Measurements from ENCODE around the gene EXOC8. TPM values are rescaled to one million over a fixed set of nuclear protein-coding genes. Genes with fewer than 3 reads are reported as not detected.

Gene EXOC8
- total and polyA plus RNA-seq, 2 of the 8 experiments (the other 6 are each of a cell fraction or from before 2014, with no cell fraction given), result 2.0 to 9.8 TPM

DNA sequence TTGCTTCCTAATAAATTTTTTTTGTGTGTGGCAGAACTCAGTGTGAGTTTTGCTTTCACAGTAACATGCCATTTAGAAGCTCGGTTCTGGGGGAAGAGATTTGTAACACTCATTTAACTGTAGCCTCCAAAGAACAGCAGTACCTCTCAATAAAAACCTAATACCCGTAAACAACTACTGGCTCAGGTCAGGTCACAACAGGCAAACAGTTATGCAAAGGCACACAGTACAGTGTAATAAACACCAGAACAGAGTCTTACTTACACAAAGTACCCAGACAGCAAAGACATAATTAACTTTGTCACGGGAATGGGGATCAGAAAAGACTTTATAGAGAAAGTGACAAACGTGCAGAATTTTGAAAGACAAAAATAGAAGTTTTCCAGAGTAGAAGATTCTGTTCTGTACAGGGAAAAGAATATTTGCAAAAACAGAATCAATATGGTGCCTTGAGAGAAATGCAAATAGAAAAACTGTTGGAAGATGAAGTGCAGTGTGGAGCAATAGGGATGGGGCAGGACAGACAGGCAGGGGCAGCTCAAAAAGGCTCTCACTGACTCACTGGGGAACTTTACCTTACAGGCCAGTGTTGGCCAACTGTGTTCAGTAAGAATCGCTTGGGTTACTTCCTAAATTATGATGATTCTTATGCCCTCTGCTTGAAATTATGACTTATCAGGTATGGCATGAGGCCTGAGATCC, 45.7 kb upstream of the EXOC8 start:
- no peak overlapping the region for H3K56ac ChIP-seq (replicated peaks; ENCODE audit: insufficient read length, low read depth, low read length)
- DNase-seq (ENCODE audit: low read depth in 1 of 2, low spot score in 2 of 2) (no peak), FAIRE-seq (no peak)
- no peak overlapping the region for H4K91ac ChIP-seq (replicated peaks; ENCODE audit: insufficient read length, low read length)
- H3K23me2 ChIP-seq (ENCODE audit: low read depth, low read length), result no peaks in the 10 kb centered on the region
- no peaks in the 10 kb centered on the region for H4K20me1 ChIP-seq (replicated peaks in 1 of 2; ENCODE audit: control insufficient read depth in 1 of 2, insufficient read depth in 2 of 2, low read length in 2 of 2)
- H3K4ac ChIP-seq (replicated peaks; ENCODE audit: insufficient read length, low read depth, low read length), result no peak overlapping the region
- H2BK20ac ChIP-seq (ENCODE audit: low read length), result no peak overlapping the region
- no peaks in the 10 kb centered on the region for H3K79me1 ChIP-seq (ENCODE audit: low read depth, low read length)
- no peaks in the 10 kb centered on the region for H3K27me3 ChIP-seq (replicated peaks in 1 of 4; ENCODE audit: control insufficient read depth in 3 of 4, extremely low read depth in 1 of 4, insufficient read depth in 3 of 4, low read length in 3 of 4)
- no peak overlapping the region for H4K8ac ChIP-seq (ENCODE audit: extremely low read depth, insufficient read depth, low read length)
- ChIA-PET POLR2A (ENCODE audit: partially characterized antibody) (no interaction called here), CTCF (ENCODE audit: partially characterized antibody) (no interaction called here)
- H3K4me1 ChIP-seq (replicated peaks in 1 of 4; ENCODE audit: control insufficient read depth in 3 of 4, insufficient read depth in 4 of 4, low read length in 3 of 4), result no peaks in the 10 kb centered on the region
- H3K9me3 ChIP-seq (ENCODE audit: insufficient read depth in 2 of 2, low read depth in 1 of 2, low read length in 1 of 2), result no peaks in the 10 kb centered on the region
- H3K27ac ChIP-seq (ENCODE audit: low read depth, low read length), result no peak overlapping the region
- H3K18ac ChIP-seq (ENCODE audit: extremely low read depth, low read length), result no peak overlapping the region
- no peak overlapping the region for H2BK120ac ChIP-seq (replicated peaks; ENCODE audit: low read depth, low read length)
- H3K14ac ChIP-seq (ENCODE audit: insufficient read length), result no peak overlapping the region
- H2BK12ac ChIP-seq (ENCODE audit: low read depth, low read length), result no peak overlapping the region
- no peak overlapping the region for H2BK5ac ChIP-seq (ENCODE audit: low read depth, low read length)
- no peak overlapping the region for H2AFZ ChIP-seq (ENCODE audit: low read length)
- 84% methylated on average over 5 of the region's 5 CpGs; no CpG with 5 or more reads in 1 of the 2 experiments for WGBS, 2 experiments (ENCODE audit: extremely low coverage in 1 of 2, insufficient coverage in 1 of 2, insufficient read length in 1 of 2, insufficient replicate concordance in 2 of 2, low coverage in 1 of 2, low lambda C conversion rate in 2 of 2, missing lambda C conversion rate in 1 of 2)
- no peaks in the 10 kb centered on the region for H3K79me2 ChIP-seq (ENCODE audit: control insufficient read depth in 1 of 2, insufficient read depth in 2 of 2, low read length in 2 of 2)
- no peak overlapping the region for H3K4me2 ChIP-seq (ENCODE audit: insufficient read depth in 1 of 2, low read depth in 2 of 2, low read length in 2 of 2)
- H3K4me3 ChIP-seq (ENCODE audit: extremely low read depth in 1 of 4, insufficient read depth in 2 of 4, low read depth in 3 of 4, low read length in 4 of 4), result no peak overlapping the region
- no peak overlapping the region for H4K5ac ChIP-seq (ENCODE audit: insufficient read length, low read depth, low read length)
- H2BK15ac ChIP-seq (ENCODE audit: low read length), result no peak overlapping the region
- H2AK5ac ChIP-seq (ENCODE audit: low read depth, low read length), result no peak overlapping the region
- no peaks in the 10 kb centered on the region for H3K36me3 ChIP-seq (ENCODE audit: control insufficient read depth in 2 of 4, insufficient read depth in 4 of 4, low read length in 3 of 4)
- H3K23ac ChIP-seq (ENCODE audit: insufficient read length), result no peak overlapping the region
- no peak overlapping the region for H3K9ac ChIP-seq (replicated peaks in 1 of 4; ENCODE audit: extremely low read depth in 1 of 4, low read depth in 3 of 4, low read length in 3 of 4)
- TF ChIP-seq GTF2F1 (IDR thresholded peaks at IDR 0.05; ENCODE audit: borderline replicate concordance, low read depth, low read length) (no peak), RAD21 (IDR thresholded peaks at IDR 0.05 in 1 of 2, conservative IDR thresholded peaks at IDR 0.05 in 1 of 2; ENCODE audit: low read depth in 2 of 2, low read length in 2 of 2) (no peak)
